Testis (tissue), 2 donors: ENCODE measurements around the gene MRPL48.

Experiments used
- CTCF ChIP-seq, 3 experiments: fragments of 450-650 bp in 2 of 3; fragments of 200-600 bp in 1 of 3; sonication (generic) in 1 of 3; IDR thresholded peaks; one replicate each; pipeline ENCODE4 v1.5.1; 2016 to 2019; ENCODE audit warnings: antibody characterized with exemption in 3 of 3, mild to moderate bottlenecking in 2 of 3, moderate library complexity in 1 of 3
- POLR2A ChIP-seq: fragments of 450-650 bp; IDR thresholded peaks from one replicate; pipeline ENCODE4 v1.6.1; 2017; ENCODE audit warnings: antibody characterized with exemption, mild to moderate bottlenecking, moderate library complexity

- TF ChIP-seq CTCF (IDR thresholded peaks at IDR 0.05) (no peak), POLR2A (no peak)
Observed at GRCh38 chr11:73913472-73913871, 125.8 kb downstream of the MRPL48 start.
